ENCODE measurements around the gene LTC4S. TPM values are rescaled to one million over a fixed set of nuclear protein-coding genes. Genes with fewer than 3 reads are reported as not detected.
A peak's percentile ranks its signal among the peaks of the same experiment; 100 is the strongest.

LTC4S gene
- polyA plus RNA-seq, 1 donor from 2014 or later: 5.9 TPM

DNA sequence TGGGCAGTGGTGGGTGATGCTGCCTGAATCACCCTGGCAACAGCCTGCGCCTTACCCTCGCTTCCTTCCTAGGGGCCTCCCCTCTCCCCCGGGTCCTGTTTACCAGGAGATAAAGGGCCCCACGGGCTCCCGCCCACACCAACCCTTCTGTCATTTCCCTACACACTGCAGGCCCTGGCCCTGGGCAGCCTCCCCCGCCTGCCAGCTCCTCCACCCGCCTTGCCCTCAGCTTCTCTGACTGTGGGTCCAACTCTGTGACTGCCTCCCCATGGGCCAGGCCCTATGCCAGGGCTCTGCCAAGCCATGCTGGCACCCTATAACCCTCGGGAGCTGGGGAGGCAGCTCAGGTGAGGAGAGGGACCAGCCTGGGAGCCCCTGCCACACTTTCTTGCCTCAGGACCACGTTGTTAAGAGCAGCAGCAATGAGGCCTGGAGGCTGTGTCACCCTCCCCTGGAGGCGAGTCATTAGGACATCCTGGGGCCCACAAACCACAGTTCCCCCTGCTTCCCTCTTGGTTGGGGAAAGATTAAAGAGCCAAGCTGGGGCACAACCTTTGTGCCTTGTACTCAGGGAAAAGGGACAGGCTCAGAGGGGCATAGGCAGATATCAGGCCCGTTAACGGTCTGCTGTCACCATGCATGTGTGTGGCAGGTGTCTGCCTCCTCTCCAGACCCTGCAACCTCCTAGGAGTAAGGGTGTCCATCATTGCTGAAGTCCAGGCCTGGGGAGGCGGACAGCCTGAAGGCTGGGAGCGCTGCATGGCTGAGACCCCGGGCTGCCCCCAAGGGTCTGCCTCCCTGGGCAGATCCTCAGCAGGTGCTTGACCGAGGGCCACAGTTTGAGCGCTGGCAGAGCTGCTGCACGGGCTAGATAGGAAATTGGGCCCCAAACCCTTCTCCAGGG, 10.1 kb downstream of the LTC4S start:
- Histone ChIP-seq H3K79me2 (replicated peaks; ENCODE audit: insufficient read depth, low read length) (peaks cover 7% of the 10 kb centered on the region), H3K36me3 (ENCODE audit: insufficient read depth, low read length) (no peaks in the 10 kb centered on the region), H3K9me2 (ENCODE audit: insufficient read depth, low read length) (no peaks in the 10 kb centered on the region), H2AFZ (ENCODE audit: low read depth, low read length) (no peak overlapping the region), H3K9ac (ENCODE audit: low read length) (no peak overlapping the region), H3K27ac (ENCODE audit: low read length) (no peak overlapping the region), H4K20me1 (ENCODE audit: insufficient read depth) (no peaks in the 10 kb centered on the region), H3F3A (ENCODE audit: insufficient read depth, low read length, poor library complexity, severe bottlenecking) (no peaks in the 10 kb centered on the region), H3K4me2 (ENCODE audit: low read length) (no peak overlapping the region), H3K27me3 (ENCODE audit: insufficient read depth, low read depth, low read length) (no peaks in the 10 kb centered on the region), H3K4me3 (ENCODE audit: low read length) (no peak overlapping the region), H3K9me3 (ENCODE audit: low read length) (no peaks in the 10 kb centered on the region)
- TF ChIP-seq EP300 (conservative IDR thresholded peaks at IDR 0.05; ENCODE audit: poor library complexity, severe bottlenecking): no peak
- TF ChIP-seq EZH2 (IDR thresholded peaks at IDR 0.05; ENCODE audit: borderline replicate concordance, insufficient read depth, low read length, poor library complexity, severe bottlenecking): no peak
- TF ChIP-seq, protein P1, sequence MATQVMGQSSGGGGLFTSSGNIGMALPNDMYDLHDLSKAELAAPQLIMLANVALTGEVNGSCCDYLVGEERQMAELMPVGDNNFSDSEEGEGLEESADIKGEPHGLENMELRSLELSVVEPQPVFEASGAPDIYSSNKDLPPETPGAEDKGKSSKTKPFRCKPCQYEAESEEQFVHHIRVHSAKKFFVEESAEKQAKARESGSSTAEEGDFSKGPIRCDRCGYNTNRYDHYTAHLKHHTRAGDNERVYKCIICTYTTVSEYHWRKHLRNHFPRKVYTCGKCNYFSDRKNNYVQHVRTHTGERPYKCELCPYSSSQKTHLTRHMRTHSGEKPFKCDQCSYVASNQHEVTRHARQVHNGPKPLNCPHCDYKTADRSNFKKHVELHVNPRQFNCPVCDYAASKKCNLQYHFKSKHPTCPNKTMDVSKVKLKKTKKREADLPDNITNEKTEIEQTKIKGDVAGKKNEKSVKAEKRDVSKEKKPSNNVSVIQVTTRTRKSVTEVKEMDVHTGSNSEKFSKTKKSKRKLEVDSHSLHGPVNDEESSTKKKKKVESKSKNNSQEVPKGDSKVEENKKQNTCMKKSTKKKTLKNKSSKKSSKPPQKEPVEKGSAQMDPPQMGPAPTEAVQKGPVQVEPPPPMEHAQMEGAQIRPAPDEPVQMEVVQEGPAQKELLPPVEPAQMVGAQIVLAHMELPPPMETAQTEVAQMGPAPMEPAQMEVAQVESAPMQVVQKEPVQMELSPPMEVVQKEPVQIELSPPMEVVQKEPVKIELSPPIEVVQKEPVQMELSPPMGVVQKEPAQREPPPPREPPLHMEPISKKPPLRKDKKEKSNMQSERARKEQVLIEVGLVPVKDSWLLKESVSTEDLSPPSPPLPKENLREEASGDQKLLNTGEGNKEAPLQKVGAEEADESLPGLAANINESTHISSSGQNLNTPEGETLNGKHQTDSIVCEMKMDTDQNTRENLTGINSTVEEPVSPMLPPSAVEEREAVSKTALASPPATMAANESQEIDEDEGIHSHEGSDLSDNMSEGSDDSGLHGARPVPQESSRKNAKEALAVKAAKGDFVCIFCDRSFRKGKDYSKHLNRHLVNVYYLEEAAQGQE (IDR thresholded peaks at IDR 0.05; ENCODE audit: borderline replicate concordance): no peak

DNA sequence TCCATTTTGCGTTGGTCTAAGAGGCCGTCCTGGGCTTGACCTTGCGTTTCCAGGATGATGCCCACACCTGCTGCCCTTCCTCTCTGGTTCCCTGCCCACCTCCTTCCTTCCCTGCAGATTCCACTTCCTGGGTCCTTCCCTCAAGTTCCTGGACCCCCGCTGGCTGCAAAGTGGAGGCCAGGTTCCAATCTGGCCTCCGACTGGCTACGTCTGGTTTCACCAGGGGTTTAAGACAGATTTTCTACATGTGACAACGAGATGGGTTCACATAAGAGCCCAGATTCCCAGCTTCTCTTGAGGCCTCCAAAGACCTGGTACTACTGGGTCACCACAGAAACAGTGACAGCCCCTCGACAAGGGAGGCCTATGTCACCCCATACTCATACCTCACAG, 10.8 kb downstream of the LTC4S start:
- Histone ChIP-seq H3K4me3 (ENCODE audit: low read length) (peak overlapping the region; percentile 94), H3K9me3 (ENCODE audit: low read length) (no peaks in the 10 kb centered on the region), H3K27me3 (ENCODE audit: insufficient read depth, low read depth, low read length) (no peaks in the 10 kb centered on the region), H3K36me3 (ENCODE audit: insufficient read depth, low read length) (no peaks in the 10 kb centered on the region), H3K79me2 (replicated peaks; ENCODE audit: insufficient read depth, low read length) (peaks cover 7% of the 10 kb centered on the region), H2AFZ (ENCODE audit: low read depth, low read length) (no peak overlapping the region), H3K9me2 (ENCODE audit: insufficient read depth, low read length) (no peaks in the 10 kb centered on the region), H3K27ac (ENCODE audit: low read length) (no peak overlapping the region), H4K20me1 (ENCODE audit: insufficient read depth) (no peaks in the 10 kb centered on the region), H3F3A (ENCODE audit: insufficient read depth, low read length, poor library complexity, severe bottlenecking) (no peaks in the 10 kb centered on the region), H3K9ac (ENCODE audit: low read length) (no peak overlapping the region), H3K4me2 (ENCODE audit: low read length) (no peak overlapping the region)
- no peak for TF ChIP-seq SMC3 (conservative IDR thresholded peaks at IDR 0.05; ENCODE audit: poor library complexity)

GRCh38 chr5:179805070-179805528, 11.3 kb downstream of the LTC4S start:
- Histone ChIP-seq H2AFZ (ENCODE audit: low read depth, low read length) (no peak overlapping the region), H3K79me2 (replicated peaks; ENCODE audit: insufficient read depth, low read length) (peaks cover 7% of the 10 kb centered on the region), H3K4me2 (ENCODE audit: low read length) (peak overlapping the region; percentile 19), H3K9me3 (ENCODE audit: low read length) (no peaks in the 10 kb centered on the region), H3K27me3 (ENCODE audit: insufficient read depth, low read depth, low read length) (no peaks in the 10 kb centered on the region), H3K9ac (ENCODE audit: low read length) (peak overlapping the region; percentile 85), H3F3A (ENCODE audit: insufficient read depth, low read length, poor library complexity, severe bottlenecking) (no peaks in the 10 kb centered on the region), H3K36me3 (ENCODE audit: insufficient read depth, low read length) (no peaks in the 10 kb centered on the region), H3K27ac (ENCODE audit: low read length) (no peak overlapping the region), H4K20me1 (ENCODE audit: insufficient read depth) (no peaks in the 10 kb centered on the region), H3K9me2 (ENCODE audit: insufficient read depth, low read length) (no peaks in the 10 kb centered on the region), H3K4me3 (ENCODE audit: low read length) (peak overlapping the region; percentile 94)
- TF ChIP-seq EP300 (conservative IDR thresholded peaks at IDR 0.05; ENCODE audit: poor library complexity, severe bottlenecking) (no peak), EZH2 (IDR thresholded peaks at IDR 0.05; ENCODE audit: borderline replicate concordance, insufficient read depth, low read length, poor library complexity, severe bottlenecking) (no peak), RAD21 (conservative IDR thresholded peaks at IDR 0.05) (no peak), MXI1 (conservative IDR thresholded peaks at IDR 0.05; ENCODE audit: poor library complexity, severe bottlenecking) (no peak), SMC3 (conservative IDR thresholded peaks at IDR 0.05; ENCODE audit: poor library complexity) (no peak), TAF1 (IDR thresholded peaks at IDR 0.05; ENCODE audit: low read depth) (no peak), POLR2AphosphoS5 (IDR thresholded peaks at IDR 0.05) (no peak)
- TF ChIP-seq, protein P1 (IDR thresholded peaks at IDR 0.05; ENCODE audit: borderline replicate concordance): no peak
- TF ChIP-seq, protein P2, sequence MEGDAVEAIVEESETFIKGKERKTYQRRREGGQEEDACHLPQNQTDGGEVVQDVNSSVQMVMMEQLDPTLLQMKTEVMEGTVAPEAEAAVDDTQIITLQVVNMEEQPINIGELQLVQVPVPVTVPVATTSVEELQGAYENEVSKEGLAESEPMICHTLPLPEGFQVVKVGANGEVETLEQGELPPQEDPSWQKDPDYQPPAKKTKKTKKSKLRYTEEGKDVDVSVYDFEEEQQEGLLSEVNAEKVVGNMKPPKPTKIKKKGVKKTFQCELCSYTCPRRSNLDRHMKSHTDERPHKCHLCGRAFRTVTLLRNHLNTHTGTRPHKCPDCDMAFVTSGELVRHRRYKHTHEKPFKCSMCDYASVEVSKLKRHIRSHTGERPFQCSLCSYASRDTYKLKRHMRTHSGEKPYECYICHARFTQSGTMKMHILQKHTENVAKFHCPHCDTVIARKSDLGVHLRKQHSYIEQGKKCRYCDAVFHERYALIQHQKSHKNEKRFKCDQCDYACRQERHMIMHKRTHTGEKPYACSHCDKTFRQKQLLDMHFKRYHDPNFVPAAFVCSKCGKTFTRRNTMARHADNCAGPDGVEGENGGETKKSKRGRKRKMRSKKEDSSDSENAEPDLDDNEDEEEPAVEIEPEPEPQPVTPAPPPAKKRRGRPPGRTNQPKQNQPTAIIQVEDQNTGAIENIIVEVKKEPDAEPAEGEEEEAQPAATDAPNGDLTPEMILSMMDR (IDR thresholded peaks at IDR 0.05; ENCODE audit: poor library complexity, severe bottlenecking): no peak

Measured in neural cell (in vitro differentiated cells).